ENCODE measurements around the gene UMAD1.

Gene UMAD1

DNA sequence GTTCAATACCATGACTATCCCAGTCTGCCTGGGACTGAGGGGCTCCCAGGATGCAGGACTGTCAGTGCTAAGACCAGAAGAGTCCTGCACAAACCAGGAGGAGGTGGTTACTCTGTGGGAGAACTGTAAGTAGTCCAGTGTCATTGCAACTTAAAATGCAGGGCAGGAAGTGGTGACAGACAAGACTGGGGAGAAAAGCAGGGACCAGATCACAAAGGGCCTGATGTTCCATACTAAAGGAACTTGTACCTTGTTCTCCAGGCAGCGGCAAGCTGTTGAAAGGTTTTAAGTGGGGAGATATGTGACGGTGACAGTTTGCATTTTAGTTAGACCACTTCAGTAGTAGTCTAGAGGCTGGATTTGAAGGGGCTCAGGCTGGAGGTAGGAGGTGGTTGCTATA, 262.3 kb downstream of the UMAD1 start:
- H3K27ac ChIP-seq, result no peak overlapping the region
- TF ChIP-seq Cebpa-rat (IDR thresholded peaks at IDR 0.05), result no peak
- no peak overlapping the region for H3K4me3 ChIP-seq
- no peak overlapping the region for H3K9ac ChIP-seq
- H3K4me1 ChIP-seq, result no peaks in the 10 kb centered on the region
- no peaks in the 10 kb centered on the region for H3K36me3 ChIP-seq
- H3K27me3 ChIP-seq, result no peaks in the 10 kb centered on the region
- H3K9me3 ChIP-seq (replicated peaks in 1 of 11), result peaks cover 0 to 7% (median 5%) of the 10 kb centered on the region in 11 experiments; a peak in 6 of 22 replicates
- no peak overlapping the region for H3K4me2 ChIP-seq
- no peaks in the 10 kb centered on the region for H4K20me1 ChIP-seq

DNA sequence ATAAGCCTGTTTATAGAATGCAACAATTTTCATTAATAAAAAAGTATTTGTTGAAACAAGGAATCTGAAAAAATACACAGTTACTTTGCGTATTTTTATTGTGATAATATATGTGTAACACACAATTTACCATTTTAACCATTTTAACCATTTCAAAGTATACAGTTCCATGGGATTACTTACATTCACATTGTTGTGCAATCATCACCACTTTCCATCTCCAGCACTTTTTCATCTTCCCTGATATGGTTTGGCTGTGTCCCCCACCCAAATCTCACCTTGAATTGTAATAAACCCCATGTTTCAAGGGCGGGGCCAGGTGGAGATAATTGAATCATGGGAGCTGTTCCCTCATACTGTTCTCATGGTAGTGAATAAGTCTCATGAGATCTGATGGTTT, 266.8 kb downstream of the UMAD1 start:
- H3K4me2 ChIP-seq, result no peak overlapping the region
- no peak overlapping the region for H3K27ac ChIP-seq
- no peaks in the 10 kb centered on the region for H3K27me3 ChIP-seq
- H3K9ac ChIP-seq, result no peak overlapping the region
- H3K9me3 ChIP-seq (replicated peaks in 1 of 11), result peaks cover 0 to 10% (median 6%) of the 10 kb centered on the region in 11 experiments; a peak in 6 of 22 replicates
- H4K20me1 ChIP-seq, result no peaks in the 10 kb centered on the region
- peaks cover 0 to 11% (median 0%) of the 10 kb centered on the region in 10 experiments; a peak in 3 of 20 replicates for H3K4me1 ChIP-seq
- TF ChIP-seq Cebpa-rat (IDR thresholded peaks at IDR 0.05), result no peak
- no peaks in the 10 kb centered on the region for H3K36me3 ChIP-seq
- no peak overlapping the region for H3K4me3 ChIP-seq

GRCh38 chr7:7908622-7909145, 268.1 kb downstream of the UMAD1 start:
- Histone ChIP-seq H3K4me2 (no peak overlapping the region), H3K9ac (no peak overlapping the region), H4K20me1 (no peaks in the 10 kb centered on the region), H3K9me3 (replicated peaks in 1 of 11) (peaks cover 0 to 10% (median 6%) of the 10 kb centered on the region in 11 experiments; a peak in 6 of 22 replicates), H3K27ac (no peak overlapping the region), H3K4me1 (peaks cover 0 to 11% (median 0%) of the 10 kb centered on the region in 10 experiments; a peak in 3 of 20 replicates), H3K27me3 (no peaks in the 10 kb centered on the region), H3K36me3 (no peaks in the 10 kb centered on the region), H3K4me3 (no peak overlapping the region)
- TF ChIP-seq Cebpa-rat (IDR thresholded peaks at IDR 0.05), result no peak

DNA sequence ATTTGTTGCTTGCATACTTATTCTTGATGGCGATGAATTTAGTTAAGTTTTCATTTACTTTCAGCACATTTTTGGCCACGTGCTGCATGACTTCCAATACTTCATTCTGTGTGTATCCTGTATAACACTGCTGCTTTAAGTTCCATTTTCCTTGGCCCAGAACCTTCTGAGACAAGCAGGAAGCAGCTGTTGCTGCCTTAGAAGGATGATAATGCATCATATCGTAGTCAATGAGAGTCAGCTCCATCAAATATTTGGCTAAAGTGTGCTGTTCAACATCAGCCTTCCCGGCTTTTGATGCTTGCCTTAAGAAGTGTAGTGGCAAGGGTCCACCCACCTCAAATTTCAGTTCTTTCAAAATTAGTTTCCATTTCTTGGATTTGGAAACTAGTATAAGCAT, 268.8 kb downstream of the UMAD1 start:
- Histone ChIP-seq H4K20me1 (no peaks in the 10 kb centered on the region), H3K36me3 (no peaks in the 10 kb centered on the region), H3K4me2 (no peak overlapping the region), H3K4me3 (no peak overlapping the region), H3K9ac (no peak overlapping the region), H3K4me1 (peaks cover 0 to 11% (median 0%) of the 10 kb centered on the region in 10 experiments; a peak in 3 of 20 replicates), H3K27ac (no peak overlapping the region), H3K27me3 (no peaks in the 10 kb centered on the region), H3K9me3 (replicated peaks in 1 of 11) (peaks cover 0 to 10% (median 6%) of the 10 kb centered on the region in 11 experiments; a peak in 6 of 22 replicates)
- TF ChIP-seq Cebpa-rat (IDR thresholded peaks at IDR 0.05), result no peak

GRCh38 chr7:7911369-7912123, 271.0 kb downstream of the UMAD1 start:
- Histone ChIP-seq H3K27ac (no peak overlapping the region), H3K27me3 (no peaks in the 10 kb centered on the region), H3K9me3 (replicated peaks in 1 of 11) (peaks cover 0 to 10% (median 6%) of the 10 kb centered on the region in 11 experiments; a peak in 6 of 22 replicates), H3K4me1 (peaks cover 0 to 11% (median 0%) of the 10 kb centered on the region in 10 experiments; a peak in 3 of 20 replicates), H3K9ac (no peak overlapping the region), H3K4me3 (no peak overlapping the region), H4K20me1 (no peaks in the 10 kb centered on the region), H3K4me2 (no peak overlapping the region), H3K36me3 (no peaks in the 10 kb centered on the region)
- TF ChIP-seq Cebpa-rat (IDR thresholded peaks at IDR 0.05), result no peak

DNA sequence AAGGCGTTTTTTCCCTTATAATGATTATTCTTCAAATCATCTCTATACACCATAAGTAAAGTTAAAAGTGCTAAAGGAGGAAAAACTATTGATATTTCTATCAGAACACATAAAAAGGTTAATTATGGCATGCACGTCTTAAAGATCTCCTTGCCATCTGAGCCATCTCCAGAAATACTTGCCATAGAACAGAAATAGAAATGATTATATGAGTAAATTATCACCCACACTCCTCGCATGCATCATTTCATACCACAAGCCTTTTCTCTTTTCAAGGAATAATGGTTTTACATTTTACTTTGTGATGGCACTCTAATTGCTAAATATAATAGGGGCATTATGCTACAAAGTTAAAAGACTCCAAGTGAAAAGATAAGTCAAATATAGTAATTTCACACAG, 272.4 kb downstream of the UMAD1 start:
- no peak overlapping the region for H3K9ac ChIP-seq
- peaks cover 0 to 11% (median 0%) of the 10 kb centered on the region in 10 experiments; a peak in 3 of 20 replicates for H3K4me1 ChIP-seq
- no peaks in the 10 kb centered on the region for H4K20me1 ChIP-seq
- no peak overlapping the region for H3K4me3 ChIP-seq
- H3K36me3 ChIP-seq, result no peaks in the 10 kb centered on the region
- H3K27me3 ChIP-seq, result no peaks in the 10 kb centered on the region
- no peak overlapping the region for H3K4me2 ChIP-seq
- peaks cover 0 to 2% (median 0%) of the 10 kb centered on the region in 11 experiments; a peak in 3 of 22 replicates for H3K9me3 ChIP-seq (replicated peaks in 1 of 11)
- no peak overlapping the region for H3K27ac ChIP-seq
- no peak for TF ChIP-seq Cebpa-rat (IDR thresholded peaks at IDR 0.05)

DNA sequence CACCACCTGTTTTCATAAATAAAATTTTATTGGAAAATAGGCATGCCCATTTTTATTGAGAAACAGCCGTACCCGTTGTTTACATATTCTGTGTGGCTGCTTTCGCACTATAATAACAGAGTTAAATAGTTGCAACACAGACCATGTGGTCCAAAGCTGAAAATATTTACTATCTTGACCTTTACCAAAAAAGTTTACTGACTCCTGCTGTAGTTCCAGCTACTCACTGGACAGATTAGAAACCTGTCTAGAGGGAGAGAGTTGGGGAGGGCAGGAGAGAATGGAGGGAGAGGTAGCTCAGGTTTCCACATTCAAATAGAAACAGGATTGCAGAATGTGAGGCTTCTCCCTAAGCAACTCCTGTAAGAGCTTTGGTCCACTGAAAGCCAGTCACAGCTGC, 273.0 kb downstream of the UMAD1 start:
- no peak overlapping the region for H3K9ac ChIP-seq
- no peaks in the 10 kb centered on the region for H3K9me3 ChIP-seq (replicated peaks in 1 of 11)
- H3K4me1 ChIP-seq, result peaks cover 0 to 11% (median 0%) of the 10 kb centered on the region in 10 experiments; a peak in 3 of 20 replicates
- no peak overlapping the region for H3K4me3 ChIP-seq
- TF ChIP-seq Cebpa-rat (IDR thresholded peaks at IDR 0.05), result no peak
- H3K4me2 ChIP-seq, result no peak overlapping the region
- H3K27me3 ChIP-seq, result no peaks in the 10 kb centered on the region
- H3K27ac ChIP-seq, result no peak overlapping the region
- no peaks in the 10 kb centered on the region for H4K20me1 ChIP-seq
- no peaks in the 10 kb centered on the region for H3K36me3 ChIP-seq

GRCh38 chr7:7914547-7914946, 274.0 kb downstream of the UMAD1 start:
- no peaks in the 10 kb centered on the region for H4K20me1 ChIP-seq
- no peak overlapping the region for H3K4me3 ChIP-seq
- TF ChIP-seq Cebpa-rat (IDR thresholded peaks at IDR 0.05), result no peak
- peaks cover 0 to 11% (median 0%) of the 10 kb centered on the region in 10 experiments; a peak in 3 of 20 replicates for H3K4me1 ChIP-seq
- no peak overlapping the region for H3K27ac ChIP-seq
- no peaks in the 10 kb centered on the region for H3K27me3 ChIP-seq
- H3K4me2 ChIP-seq, result no peak overlapping the region
- no peaks in the 10 kb centered on the region for H3K36me3 ChIP-seq
- H3K9ac ChIP-seq, result no peak overlapping the region
- H3K9me3 ChIP-seq (replicated peaks in 1 of 11), result no peaks in the 10 kb centered on the region

DNA sequence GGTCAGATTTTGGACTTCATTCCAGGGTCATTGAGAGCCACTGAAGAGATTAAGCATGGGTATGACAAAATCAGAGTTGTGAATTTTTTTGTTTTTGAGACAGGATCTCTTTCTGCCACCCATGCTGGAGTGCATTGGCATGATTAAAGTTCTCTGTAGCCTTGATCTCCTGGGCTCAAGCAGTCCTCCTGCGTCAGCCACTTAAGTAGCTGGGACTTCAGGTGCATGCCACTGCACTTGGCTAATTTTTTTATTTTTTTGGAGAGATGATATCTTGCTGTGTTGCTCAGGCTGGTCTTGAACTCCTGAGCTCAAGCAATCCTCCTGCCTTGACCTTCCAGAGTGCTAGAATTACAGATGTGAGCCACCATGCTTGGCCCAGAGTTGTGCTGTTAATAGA, 275.5 kb downstream of the UMAD1 start:
- H3K4me3 ChIP-seq, result no peak overlapping the region
- TF ChIP-seq Cebpa-rat (IDR thresholded peaks at IDR 0.05), result no peak
- no peaks in the 10 kb centered on the region for H3K36me3 ChIP-seq
- no peak overlapping the region for H3K9ac ChIP-seq
- no peak overlapping the region for H3K27ac ChIP-seq
- H3K4me2 ChIP-seq, result no peak overlapping the region
- H3K27me3 ChIP-seq, result no peaks in the 10 kb centered on the region
- no peaks in the 10 kb centered on the region for H4K20me1 ChIP-seq
- H3K4me1 ChIP-seq, result peaks cover 0 to 11% (median 0%) of the 10 kb centered on the region in 10 experiments; a peak in 4 of 20 replicates
- no peaks in the 10 kb centered on the region for H3K9me3 ChIP-seq (replicated peaks in 1 of 11)

Data from BLaER1 treated with 17β-estradiol and CSF1 and Interleukin-3, amounts not matched to agents 10 nM and 100 nM (cell line).